ENCODE data around the gene NIPA2. TPM values are rescaled to one million over a fixed set of nuclear protein-coding genes. Genes with fewer than 3 reads are reported as not detected.

The NIPA2 gene
- total RNA-seq, 1 experiment from 2014 or later, result 77.9 TPM

DNA sequence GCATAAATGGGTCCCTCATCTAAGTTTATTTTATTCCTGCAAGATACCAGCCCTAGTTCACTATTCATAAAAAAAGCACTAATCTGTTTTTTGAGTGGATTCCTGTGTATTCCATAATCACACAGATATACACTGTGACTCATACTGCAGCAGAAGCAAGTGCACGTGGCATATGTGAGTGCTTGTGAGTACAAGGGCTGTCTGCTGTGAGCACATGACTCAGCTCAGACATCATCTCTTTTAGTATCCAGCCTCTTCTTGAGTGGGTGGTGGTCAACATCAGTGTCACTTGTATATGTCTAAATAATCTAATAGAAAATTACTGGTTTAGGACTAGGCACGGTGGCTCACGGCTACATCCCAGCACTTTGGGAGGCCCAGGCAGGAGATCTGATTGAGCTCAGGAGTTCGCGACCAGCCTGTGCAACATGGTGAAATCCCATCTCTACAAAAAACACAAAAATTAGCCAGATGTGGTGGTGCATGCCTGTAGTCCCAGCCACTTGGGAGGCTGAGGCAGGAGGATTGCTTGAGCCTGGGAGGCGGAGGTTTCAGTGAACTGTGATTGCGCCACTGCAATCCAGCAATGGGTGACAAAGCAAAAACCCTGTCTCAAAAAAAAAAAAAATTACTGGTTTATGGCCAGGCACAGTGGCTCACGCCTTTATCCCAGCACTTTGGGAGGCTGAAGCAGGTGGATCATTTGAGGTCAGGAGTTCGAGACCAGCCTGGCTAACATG is 49.8 kb downstream of the NIPA2 start:
- Mint-ChIP-seq H3K36me3 (ENCODE audit: insufficient read depth in 1 of 3, low read depth in 3 of 3) (peaks cover 6 to 28% (median 18%) of the 10 kb centered on the region in 3 experiments; a peak in 6 of 7 replicates), H3K4me3 (no peak overlapping the region), H3K4me1 (peaks cover 4% of the 10 kb centered on the region in 2 experiments), H3K27me3 (ENCODE audit: low read depth) (no peaks in the 10 kb centered on the region), H3K9me3 (no peaks in the 10 kb centered on the region), H3K27ac (no peak overlapping the region; a peak in 1 of 7 replicates)
- DNase-seq, result no peak
- H3K4ac ChIP-seq (ENCODE audit: low read depth, low read length), result no peak overlapping the region
- no peak overlapping the region for H3T11ph ChIP-seq (ENCODE audit: low read length)
- H3K23ac ChIP-seq (ENCODE audit: insufficient read length, low read depth, low read length), result no peak overlapping the region
- no peak overlapping the region for H3K9ac ChIP-seq (ENCODE audit: extremely low read depth, insufficient read length, low read length)
- no peak overlapping the region for H2BK120ac ChIP-seq (ENCODE audit: low read depth, low read length, poor library complexity, severe bottlenecking)
- WGBS (ENCODE audit: extremely low coverage, insufficient read length, low lambda C conversion rate), result no CpG with 5 or more reads among the region's 9 CpGs
- H2BK20ac ChIP-seq (ENCODE audit: low read depth, low read length, poor library complexity, severe bottlenecking), result no peak overlapping the region
- no peak overlapping the region for H3K14ac ChIP-seq (ENCODE audit: insufficient read depth, low read length)
- H3K79me1 ChIP-seq (ENCODE audit: insufficient read depth, low read depth, low read length, poor library complexity, severe bottlenecking), result no peaks in the 10 kb centered on the region
- H3K9me3 ChIP-seq (ENCODE audit: control insufficient read depth, low read depth, low read length), result no peaks in the 10 kb centered on the region
- no peak overlapping the region for H4K91ac ChIP-seq (ENCODE audit: insufficient read length, low read depth, low read length)
- H4K5ac ChIP-seq (ENCODE audit: insufficient read length, low read depth, low read length), result no peak overlapping the region
- H3K27ac ChIP-seq (ENCODE audit: insufficient read length, low read depth, low read length), result no peak overlapping the region
- H2BK5ac ChIP-seq (ENCODE audit: insufficient read length, low read length), result no peak overlapping the region
- no peak overlapping the region for H2AFZ ChIP-seq (ENCODE audit: low read length)
- no peak overlapping the region for H3K56ac ChIP-seq (ENCODE audit: insufficient read length, low read depth, low read length)
- H3K27me3 ChIP-seq (ENCODE audit: insufficient read depth, low read length), result no peaks in the 10 kb centered on the region
- no peak overlapping the region for H2BK15ac ChIP-seq (ENCODE audit: low read depth, low read length)
- H4K8ac ChIP-seq (replicated peaks; ENCODE audit: insufficient read length, low read depth, low read length), result no peak overlapping the region
- no peak overlapping the region for H3K4me2 ChIP-seq (ENCODE audit: insufficient read depth, insufficient read length, low read length)
- no peak overlapping the region for H3K18ac ChIP-seq (ENCODE audit: insufficient read length, low read depth, low read length)
- no peaks in the 10 kb centered on the region for H4K20me1 ChIP-seq (ENCODE audit: control insufficient read depth, insufficient read depth, insufficient read length)
- no peaks in the 10 kb centered on the region; the same call in 1 of the 2 replicates for H3K4me1 ChIP-seq (ENCODE audit: insufficient read depth, low read length)
- TF ChIP-seq, protein P1, sequence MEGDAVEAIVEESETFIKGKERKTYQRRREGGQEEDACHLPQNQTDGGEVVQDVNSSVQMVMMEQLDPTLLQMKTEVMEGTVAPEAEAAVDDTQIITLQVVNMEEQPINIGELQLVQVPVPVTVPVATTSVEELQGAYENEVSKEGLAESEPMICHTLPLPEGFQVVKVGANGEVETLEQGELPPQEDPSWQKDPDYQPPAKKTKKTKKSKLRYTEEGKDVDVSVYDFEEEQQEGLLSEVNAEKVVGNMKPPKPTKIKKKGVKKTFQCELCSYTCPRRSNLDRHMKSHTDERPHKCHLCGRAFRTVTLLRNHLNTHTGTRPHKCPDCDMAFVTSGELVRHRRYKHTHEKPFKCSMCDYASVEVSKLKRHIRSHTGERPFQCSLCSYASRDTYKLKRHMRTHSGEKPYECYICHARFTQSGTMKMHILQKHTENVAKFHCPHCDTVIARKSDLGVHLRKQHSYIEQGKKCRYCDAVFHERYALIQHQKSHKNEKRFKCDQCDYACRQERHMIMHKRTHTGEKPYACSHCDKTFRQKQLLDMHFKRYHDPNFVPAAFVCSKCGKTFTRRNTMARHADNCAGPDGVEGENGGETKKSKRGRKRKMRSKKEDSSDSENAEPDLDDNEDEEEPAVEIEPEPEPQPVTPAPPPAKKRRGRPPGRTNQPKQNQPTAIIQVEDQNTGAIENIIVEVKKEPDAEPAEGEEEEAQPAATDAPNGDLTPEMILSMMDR (conservative IDR thresholded peaks at IDR 0.05), result no peak
- H3K23me2 ChIP-seq (ENCODE audit: insufficient read length, low read depth, low read length, poor library complexity, severe bottlenecking), result no peaks in the 10 kb centered on the region
- H3K79me2 ChIP-seq (ENCODE audit: insufficient read depth, low read length), result no peaks in the 10 kb centered on the region
- H2AK5ac ChIP-seq (ENCODE audit: insufficient read length, low read length), result no peak overlapping the region
- no peak overlapping the region for H2BK12ac ChIP-seq (ENCODE audit: insufficient read length, low read depth, low read length)

Data from H9 (cell line).